Esophagus squamous epithelium (tissue), 4 donors: Measurements from ENCODE around the gene RAB40B.

Experiments used
- POLR2A ChIP-seq, 4 donors: fragments of 450-650 bp; IDR thresholded peaks; one replicate each; pipeline ENCODE4 v1.6.1; 2017; ENCODE audit warnings: antibody characterized with exemption in 4 of 4, mild to moderate bottlenecking in 4 of 4, moderate library complexity in 3 of 4
- TF ChIP-seq, protein P1 (sequence below), 6 experiments: fragments of 450-650 bp in 4 of 6; fragments of 200-600 bp in 2 of 6; sonication (generic) in 2 of 6; IDR thresholded peaks; one replicate each; pipeline ENCODE4 v1.5.1; 2016 to 2019; ENCODE audit warnings: antibody characterized with exemption in 6 of 6, mild to moderate bottlenecking in 4 of 6, moderate library complexity in 4 of 6

DNA sequence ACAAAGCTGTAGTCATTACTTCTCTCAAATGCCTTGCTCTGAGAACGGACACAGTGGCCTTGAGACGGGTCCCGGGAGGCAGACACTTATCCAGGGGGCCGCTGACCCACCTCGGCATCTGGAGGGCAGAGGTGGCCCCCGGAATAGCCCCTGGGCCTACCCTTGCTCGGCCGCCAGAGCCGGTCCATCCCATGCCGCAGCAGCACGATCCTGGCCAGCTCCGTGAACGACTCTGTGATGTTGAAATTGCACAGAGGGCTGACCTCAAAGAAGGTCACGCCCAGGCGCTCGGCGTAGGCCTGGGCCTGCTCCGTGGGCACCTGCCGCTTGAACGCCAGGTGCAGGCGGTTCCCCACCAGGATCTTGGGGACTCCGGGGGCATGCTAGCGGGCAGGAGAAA is 40.2 kb downstream of the RAB40B start:
- no peak for TF ChIP-seq POLR2A (IDR thresholded peaks at IDR 0.05)
- TF ChIP-seq, protein P1, sequence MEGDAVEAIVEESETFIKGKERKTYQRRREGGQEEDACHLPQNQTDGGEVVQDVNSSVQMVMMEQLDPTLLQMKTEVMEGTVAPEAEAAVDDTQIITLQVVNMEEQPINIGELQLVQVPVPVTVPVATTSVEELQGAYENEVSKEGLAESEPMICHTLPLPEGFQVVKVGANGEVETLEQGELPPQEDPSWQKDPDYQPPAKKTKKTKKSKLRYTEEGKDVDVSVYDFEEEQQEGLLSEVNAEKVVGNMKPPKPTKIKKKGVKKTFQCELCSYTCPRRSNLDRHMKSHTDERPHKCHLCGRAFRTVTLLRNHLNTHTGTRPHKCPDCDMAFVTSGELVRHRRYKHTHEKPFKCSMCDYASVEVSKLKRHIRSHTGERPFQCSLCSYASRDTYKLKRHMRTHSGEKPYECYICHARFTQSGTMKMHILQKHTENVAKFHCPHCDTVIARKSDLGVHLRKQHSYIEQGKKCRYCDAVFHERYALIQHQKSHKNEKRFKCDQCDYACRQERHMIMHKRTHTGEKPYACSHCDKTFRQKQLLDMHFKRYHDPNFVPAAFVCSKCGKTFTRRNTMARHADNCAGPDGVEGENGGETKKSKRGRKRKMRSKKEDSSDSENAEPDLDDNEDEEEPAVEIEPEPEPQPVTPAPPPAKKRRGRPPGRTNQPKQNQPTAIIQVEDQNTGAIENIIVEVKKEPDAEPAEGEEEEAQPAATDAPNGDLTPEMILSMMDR (IDR thresholded peaks at IDR 0.05): no peak
